K562 (cell line): ENCODE data around the gene GOLGA8B. TPM values are rescaled to one million over a fixed set of nuclear protein-coding genes. Genes with fewer than 3 reads are reported as not detected.

Experiments used
- BHLHE40 ChIP-seq: IDR thresholded peaks from 2 replicates; pipeline ENCODE4 v1.6.1; 2011; ENCODE audit warnings: low read length, improper control_type of control experiment
- DACH1 ChIP-seq: fragments of 450-650 bp; IDR thresholded peaks from 2 replicates; pipeline ENCODE4 v1.6.1; 2018; ENCODE audit not compliant: partially characterized antibody
- EP400 ChIP-seq: fragments of 450-650 bp; IDR thresholded peaks from 2 replicates; pipeline ENCODE4 v1.6.1; 2017; ENCODE audit warnings: antibody characterized with exemption, mild to moderate bottlenecking, moderate library complexity
- HNRNPUL1 ChIP-seq: fragments of 200-400 bp; formaldehyde crosslinking; IDR thresholded peaks from 2 replicates; pipeline ENCODE4 v1.6.1; 2017; ENCODE audit warnings: low read length
- MAFF ChIP-seq: IDR thresholded peaks from 2 replicates; pipeline ENCODE4 v1.6.1; 2012; ENCODE audit warnings: low read length, improper control_type of control experiment
- MCM5 ChIP-seq: fragments of 450-650 bp; IDR thresholded peaks from 2 replicates; pipeline ENCODE4 v1.6.1; 2016; ENCODE audit warnings: low read depth
- NFE2 ChIP-seq: IDR thresholded peaks from 2 replicates; pipeline ENCODE4 v1.6.1; 2014; ENCODE audit warnings: antibody characterized with exemption, low read depth
- RBFOX2 ChIP-seq: fragments of 200-400 bp; formaldehyde crosslinking; IDR thresholded peaks from 2 replicates; pipeline ENCODE4 v1.6.1; 2017; ENCODE audit warnings: low read depth, mild to moderate bottlenecking, low read length, moderate library complexity
- ZBED1 ChIP-seq: IDR thresholded peaks from 2 replicates; pipeline ENCODE4 v1.6.1; 2014
- ZNF583 ChIP-seq: fragments of 250-450 bp; sonication (Bioruptor Pico); IDR thresholded peaks from 2 replicates; pipeline ENCODE4 v1.4.0; 2020
- ZNF644 ChIP-seq: fragments of 200-800 bp; sonication (Bioruptor generic); IDR thresholded peaks from 2 replicates; pipeline ENCODE4 v1.6.1; 2016; ENCODE audit warnings: low read depth, missing genetic modification characterization, missing compliant biosample characterization
- polyA plus RNA-seq, 8 experiments: library from polyadenylated mRNA; depleted of rRNA in 4 of 8; stranded (reverse) in 5 of 8; unstranded in 3 of 8; fragments of >200 nt; fragmentation: Nextera tagmentation in 2 of 8; fragmentation: Illumina TruSeq in 1 of 8; extraction: Ambion mirVana in 2 of 8; extraction: Trizol in 1 of 8; gene quantifications; 2 replicates each; pipeline versions ENCODE4 v1.2.1 to v1.2.3, GENCODE V29; 2011 to 2014; ENCODE audit warnings: inconsistent platforms in 1 of 8, missing spikeins in 1 of 8
- total RNA-seq, 7 experiments: library from RNA; depleted of rRNA in 6 of 7; stranded (reverse); fragments of >200 nt in 6 of 7; fragmentation: Illumina TruSeq in 2 of 7; extraction: Trizol in 2 of 7; gene quantifications; 2 replicates each; pipeline versions ENCODE4 v1.2.1 to v1.2.3, GENCODE V29; 2011 to 2021; ENCODE audit warnings: low replicate concordance in 1 of 7
- TF ChIP-seq, protein P1 (sequence below), 2 experiments: fragments of 450-650 bp; formaldehyde crosslinking in 1 of 2; IDR thresholded peaks; 2 replicates each; pipeline versions ENCODE4 v1.4.0 to v1.6.1; 2014 to 2020; ENCODE audit warnings: mild to moderate bottlenecking in 2 of 2, borderline replicate concordance in 1 of 2, low read depth in 1 of 2
- TF ChIP-seq, protein P2 (sequence below): fragments of 450-650 bp; formaldehyde crosslinking; IDR thresholded peaks from 2 replicates; pipeline ENCODE4 v1.4.0; 2020; ENCODE audit warnings: mild to moderate bottlenecking, moderate library complexity

The GOLGA8B gene
- total and polyA plus RNA-seq, 9 of the 15 experiments (the other 6 are each of a cell fraction or from before 2014, with no cell fraction given): 7.9 to 236 (median 54.1) TPM

- TF ChIP-seq, protein P1, sequence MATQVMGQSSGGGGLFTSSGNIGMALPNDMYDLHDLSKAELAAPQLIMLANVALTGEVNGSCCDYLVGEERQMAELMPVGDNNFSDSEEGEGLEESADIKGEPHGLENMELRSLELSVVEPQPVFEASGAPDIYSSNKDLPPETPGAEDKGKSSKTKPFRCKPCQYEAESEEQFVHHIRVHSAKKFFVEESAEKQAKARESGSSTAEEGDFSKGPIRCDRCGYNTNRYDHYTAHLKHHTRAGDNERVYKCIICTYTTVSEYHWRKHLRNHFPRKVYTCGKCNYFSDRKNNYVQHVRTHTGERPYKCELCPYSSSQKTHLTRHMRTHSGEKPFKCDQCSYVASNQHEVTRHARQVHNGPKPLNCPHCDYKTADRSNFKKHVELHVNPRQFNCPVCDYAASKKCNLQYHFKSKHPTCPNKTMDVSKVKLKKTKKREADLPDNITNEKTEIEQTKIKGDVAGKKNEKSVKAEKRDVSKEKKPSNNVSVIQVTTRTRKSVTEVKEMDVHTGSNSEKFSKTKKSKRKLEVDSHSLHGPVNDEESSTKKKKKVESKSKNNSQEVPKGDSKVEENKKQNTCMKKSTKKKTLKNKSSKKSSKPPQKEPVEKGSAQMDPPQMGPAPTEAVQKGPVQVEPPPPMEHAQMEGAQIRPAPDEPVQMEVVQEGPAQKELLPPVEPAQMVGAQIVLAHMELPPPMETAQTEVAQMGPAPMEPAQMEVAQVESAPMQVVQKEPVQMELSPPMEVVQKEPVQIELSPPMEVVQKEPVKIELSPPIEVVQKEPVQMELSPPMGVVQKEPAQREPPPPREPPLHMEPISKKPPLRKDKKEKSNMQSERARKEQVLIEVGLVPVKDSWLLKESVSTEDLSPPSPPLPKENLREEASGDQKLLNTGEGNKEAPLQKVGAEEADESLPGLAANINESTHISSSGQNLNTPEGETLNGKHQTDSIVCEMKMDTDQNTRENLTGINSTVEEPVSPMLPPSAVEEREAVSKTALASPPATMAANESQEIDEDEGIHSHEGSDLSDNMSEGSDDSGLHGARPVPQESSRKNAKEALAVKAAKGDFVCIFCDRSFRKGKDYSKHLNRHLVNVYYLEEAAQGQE (IDR thresholded peaks at IDR 0.05; ENCODE audit: borderline replicate concordance): peak; percentile 80
- TF ChIP-seq, protein P1 (CRISPR knock-in tag; IDR thresholded peaks at IDR 0.05; ENCODE audit: low read depth): no peak
- TF ChIP-seq EP400 (0 out of 2 replicates have a peak, but pooled peaks have one; percentile 8), MAFF (peak; percentile 38; the same call in 1 of the 2 replicates), ZNF583 (CRISPR knock-in tag) (no peak), BHLHE40 (no peak), HNRNPUL1 (no peak), ZNF644 (tag) (no peak), MCM5 (no peak), NFE2 (peak; percentile 77), DACH1 (peak; percentile 35), ZBED1 (no peak), RBFOX2 (no peak)
- TF ChIP-seq, protein P2, sequence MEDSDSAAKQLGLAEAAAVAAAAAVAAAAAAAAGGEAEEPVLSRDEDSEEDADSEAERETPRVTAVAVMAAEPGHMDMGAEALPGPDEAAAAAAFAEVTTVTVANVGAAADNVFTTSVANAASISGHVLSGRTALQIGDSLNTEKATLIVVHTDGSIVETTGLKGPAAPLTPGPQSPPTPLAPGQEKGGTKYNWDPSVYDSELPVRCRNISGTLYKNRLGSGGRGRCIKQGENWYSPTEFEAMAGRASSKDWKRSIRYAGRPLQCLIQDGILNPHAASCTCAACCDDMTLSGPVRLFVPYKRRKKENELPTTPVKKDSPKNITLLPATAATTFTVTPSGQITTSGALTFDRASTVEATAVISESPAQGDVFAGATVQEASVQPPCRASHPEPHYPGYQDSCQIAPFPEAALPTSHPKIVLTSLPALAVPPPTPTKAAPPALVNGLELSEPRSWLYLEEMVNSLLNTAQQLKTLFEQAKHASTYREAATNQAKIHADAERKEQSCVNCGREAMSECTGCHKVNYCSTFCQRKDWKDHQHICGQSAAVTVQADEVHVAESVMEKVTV (CRISPR knock-in tag): peak; percentile 56
These were observed 38.2 kb upstream of the GOLGA8B start (continued) for GRCh38 chr15:34621675-34622074.
